Upper lobe of left lung (tissue), 6 donors: ENCODE data around the gene STARD10. TPM values are rescaled to one million over a fixed set of nuclear protein-coding genes. Genes with fewer than 3 reads are reported as not detected.

ENCODE experiments used
- ATAC-seq, 2 donors: fragments of 200-7000 bp; cut with Tn5 transposase; one replicate each; pipeline ENCODE4 v1.9.1; 2022; ENCODE audit warnings: mild to moderate bottlenecking in 2 of 2, moderate library complexity in 2 of 2; ENCODE audit not compliant: low FRiP score in 2 of 2
- DNase-seq, 2 donors: peaks; one replicate each; pipeline ENCODE4 v3.0.0-alpha.2; 2019 to 2020
- H3K27ac ChIP-seq, 4 donors: fragments of 200-600 bp; sonication (generic); one replicate each; pipeline ENCODE4 v1.5.1; 2016 to 2019
- H3K27me3 ChIP-seq, 4 donors: fragments of 200-600 bp; sonication (generic); one replicate each; pipeline ENCODE4 v1.5.1; 2017 to 2019
- H3K36me3 ChIP-seq, 4 donors: fragments of 200-600 bp; sonication (generic); one replicate each; pipeline ENCODE4 v1.5.1; 2016 to 2019
- H3K4me1 ChIP-seq, 4 donors: fragments of 200-600 bp; sonication (generic); one replicate each; pipeline ENCODE4 v1.5.1; 2018 to 2019
- H3K4me3 ChIP-seq, 4 donors: fragments of 200-600 bp; sonication (generic); one replicate each; pipeline ENCODE4 v1.5.1; 2017 to 2019; ENCODE audit warnings: mild to moderate bottlenecking in 2 of 4, moderate library complexity in 1 of 4
- H3K9me3 ChIP-seq, 4 donors: fragments of 200-600 bp; sonication (generic); one replicate each; pipeline ENCODE4 v1.5.1; 2018 to 2019
- CTCF ChIP-seq, 6 experiments: fragments of 450-650 bp in 4 of 6; fragments of 200-600 bp in 2 of 6; sonication (generic) in 2 of 6; IDR thresholded peaks; one replicate each; pipeline ENCODE4 v1.5.1; 2016 to 2019; ENCODE audit warnings: antibody characterized with exemption in 6 of 6
- EP300 ChIP-seq, 4 donors: sonication (generic); formaldehyde crosslinking; IDR thresholded peaks; one replicate each; pipeline ENCODE4 v1.5.1; 2017; ENCODE audit warnings: antibody characterized with exemption in 4 of 4, control low read depth in 2 of 4
- POLR2A ChIP-seq, 4 donors: fragments of 450-650 bp; IDR thresholded peaks; one replicate each; pipeline ENCODE4 v1.5.1; 2016 to 2017; ENCODE audit warnings: antibody characterized with exemption in 4 of 4, mild to moderate bottlenecking in 2 of 4
- POLR2AphosphoS5 ChIP-seq, 2 donors: sonication (generic); formaldehyde crosslinking; IDR thresholded peaks; one replicate each; pipeline ENCODE4 v1.5.1; 2017; ENCODE audit warnings: antibody characterized with exemption in 2 of 2
- WGBS, 2 donors: methylation state at CpG; one replicate each; pipeline ENCODE4 v1.1.5; 2017 to 2018; 5-methylcytosine and 5-hydroxymethylcytosine counted together
- total RNA-seq, 6 donors: library from RNA; depleted of rRNA in 4 of 6; stranded (reverse); fragments of >200 nt in 4 of 6; gene quantifications; one replicate each; pipeline versions ENCODE4 v1.1.0 to v1.2.1, GENCODE V29; 2016 to 2021
- donor health status: DM: no; HTN: no; CAD: no; lungs with moderate emphysema.
- donor health status: DM: no; HTN: yes; CAD: no; lungs with severe emphysema.

Gene STARD10
- total RNA-seq, 6 donors from 2014 or later = 93.2 to 227 (median 151) TPM

- no peaks in the 10 kb centered on the region for H3K9me3 ChIP-seq
- TF ChIP-seq CTCF (IDR thresholded peaks at IDR 0.05) (no peak), EP300 (IDR thresholded peaks at IDR 0.05) (no peak), POLR2A (IDR thresholded peaks at IDR 0.05) (no peak), POLR2AphosphoS5 (IDR thresholded peaks at IDR 0.05) (no peak)
- ATAC-seq (no peak), DNase-seq (no peak)
- WGBS, 2 donors = 72 to 79% methylated on average over 4 of the region's 4 CpGs
- H3K36me3 ChIP-seq = no peaks in the 10 kb centered on the region
- peaks cover 0 to 15% (median 2%) of the 10 kb centered on the region in 4 donors for H3K4me1 ChIP-seq
- no peak overlapping the region for H3K27ac ChIP-seq
- H3K27me3 ChIP-seq = no peaks in the 10 kb centered on the region
- H3K4me3 ChIP-seq = no peak overlapping the region
These were observed 24.2 kb downstream of the STARD10 start for GRCh38 chr11:72769680-72770079.

DNA sequence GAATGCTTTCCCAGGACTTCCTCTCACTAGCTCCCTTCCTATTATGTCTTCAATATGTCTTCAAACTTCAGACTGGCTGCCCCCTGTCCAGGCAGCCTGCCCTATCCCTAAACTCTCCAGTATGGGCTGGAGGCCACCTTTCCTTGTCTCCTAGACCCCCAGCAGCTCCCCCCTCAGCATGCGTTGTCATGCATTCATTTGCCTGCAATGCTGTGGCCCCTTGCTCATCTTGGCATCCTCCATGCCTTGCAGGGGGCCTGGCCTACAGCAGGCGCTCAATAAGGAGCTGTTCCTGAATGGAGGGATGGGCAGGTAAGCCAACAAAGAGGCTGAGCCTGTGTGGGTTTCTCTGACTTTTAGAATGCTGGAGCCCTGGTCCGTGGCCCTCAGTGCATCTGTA, 25.3 kb downstream of the STARD10 start:
- Histone ChIP-seq H3K4me3 (no peak overlapping the region), H3K27me3 (no peaks in the 10 kb centered on the region), H3K9me3 (no peaks in the 10 kb centered on the region), H3K27ac (no peak overlapping the region), H3K4me1 (peaks cover 0 to 12% (median 5%) of the 10 kb centered on the region in 4 donors), H3K36me3 (no peaks in the 10 kb centered on the region)
- DNase-seq (no peak), ATAC-seq (no peak)
- TF ChIP-seq EP300 (IDR thresholded peaks at IDR 0.05) (no peak), CTCF (IDR thresholded peaks at IDR 0.05) (no peak), POLR2A (IDR thresholded peaks at IDR 0.05) (no peak), POLR2AphosphoS5 (IDR thresholded peaks at IDR 0.05) (no peak)
- 90 to 94% methylated on average over 3 of the region's 3 CpGs for WGBS, 2 donors

DNA sequence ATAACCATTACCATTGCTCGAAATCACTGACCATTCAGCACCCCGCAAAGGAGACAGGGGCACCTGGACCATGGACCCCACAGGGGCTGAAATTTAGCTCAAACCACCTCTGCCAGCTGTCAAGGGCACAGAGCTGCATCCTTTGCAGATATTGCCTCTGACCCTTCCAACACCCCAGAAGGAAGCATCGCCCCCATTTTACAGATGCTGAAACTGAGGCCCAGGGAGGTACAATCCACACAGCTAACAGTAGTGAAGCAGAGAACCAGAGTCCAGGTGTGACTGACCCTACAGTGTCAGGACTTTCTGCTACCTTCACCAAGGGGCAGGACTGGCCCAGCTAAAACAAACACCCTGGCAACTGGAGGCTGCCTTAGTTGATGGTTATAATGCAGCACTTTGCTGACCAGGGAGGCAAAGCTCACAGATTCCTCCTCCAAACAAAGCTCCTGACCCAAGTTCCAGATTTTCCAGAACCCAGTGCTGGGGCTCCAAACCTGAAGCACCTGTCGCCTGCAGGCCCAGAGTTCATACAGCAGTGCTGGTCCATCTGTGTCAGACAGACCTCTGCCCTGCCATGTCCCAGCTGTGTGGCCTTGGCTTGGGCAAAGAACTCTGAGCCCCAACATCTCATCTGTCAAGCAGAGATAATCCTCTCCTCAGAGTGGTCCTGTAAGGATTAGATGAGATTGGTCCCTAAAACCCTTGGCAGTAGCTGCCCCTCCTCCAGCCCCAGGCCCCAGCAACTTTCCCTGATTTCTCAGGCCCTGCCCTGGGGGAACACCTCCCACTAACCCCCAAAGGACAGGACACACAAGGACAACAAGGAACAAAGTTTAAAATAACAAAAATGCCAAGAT, 26.4 kb downstream of the STARD10 start:
- no peaks in the 10 kb centered on the region for H3K36me3 ChIP-seq
- no peak overlapping the region for H3K4me3 ChIP-seq
- no peaks in the 10 kb centered on the region for H3K9me3 ChIP-seq
- H3K27ac ChIP-seq = no peak overlapping the region
- H3K27me3 ChIP-seq = no peaks in the 10 kb centered on the region
- 95% methylated on average over 4 of the region's 4 CpGs; no CpG with 5 or more reads in 1 of the 2 donors for WGBS, 2 donors
- TF ChIP-seq POLR2A (IDR thresholded peaks at IDR 0.05) = no peak
- TF ChIP-seq EP300 (IDR thresholded peaks at IDR 0.05) = no peak
- TF ChIP-seq POLR2AphosphoS5 (IDR thresholded peaks at IDR 0.05) = no peak
- no peak for TF ChIP-seq CTCF (IDR thresholded peaks at IDR 0.05)
- H3K4me1 ChIP-seq = peaks cover 0 to 12% (median 6%) of the 10 kb centered on the region in 4 donors
- ATAC-seq (no peak), DNase-seq (no peak)

DNA sequence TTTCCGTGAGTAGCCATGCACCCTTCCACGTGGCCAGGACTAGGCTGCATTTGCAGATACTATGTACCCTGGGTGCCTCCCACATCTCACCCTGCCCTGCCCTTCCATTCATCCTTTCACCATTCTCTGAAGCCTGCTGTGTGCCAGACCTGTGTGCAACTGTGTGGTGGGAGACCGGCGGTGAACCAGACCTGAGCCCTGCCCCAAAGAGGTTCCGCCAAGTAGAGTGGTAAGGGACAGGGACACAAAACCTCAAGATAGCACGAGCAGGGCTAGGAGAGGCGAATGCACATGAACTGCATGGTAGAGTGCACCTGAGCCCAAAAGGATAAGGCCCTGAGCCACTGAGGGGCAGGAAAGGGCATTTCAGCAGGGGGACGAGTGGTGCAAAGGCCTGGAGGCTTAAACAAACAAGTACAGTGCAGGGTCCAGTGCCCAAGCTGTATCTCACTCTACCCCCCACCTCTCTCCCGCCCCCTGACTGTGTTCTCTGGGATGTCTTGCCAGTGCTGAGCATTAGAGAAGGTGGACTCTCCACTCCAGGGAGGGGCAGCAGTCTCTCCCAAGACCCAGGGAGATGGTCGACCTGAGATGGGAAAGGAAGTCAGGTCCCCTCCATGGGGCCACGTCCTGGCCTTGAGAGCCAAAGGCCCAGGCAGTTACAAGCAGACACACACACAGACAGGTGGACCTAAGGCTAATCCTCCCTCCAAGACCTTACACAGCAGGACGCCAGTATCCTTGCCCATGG, 27.5 kb downstream of the STARD10 start:
- no peak overlapping the region for H3K4me3 ChIP-seq
- peak overlapping the region in 1 of 4 donors; percentile 8 for H3K27ac ChIP-seq
- no peaks in the 10 kb centered on the region for H3K9me3 ChIP-seq
- TF ChIP-seq EP300 (IDR thresholded peaks at IDR 0.05) (no peak), POLR2AphosphoS5 (IDR thresholded peaks at IDR 0.05) (no peak), POLR2A (IDR thresholded peaks at IDR 0.05) (no peak), CTCF (IDR thresholded peaks at IDR 0.05) (no peak)
- 82 to 83% methylated on average over 11 to 12 of the region's 12 CpGs for WGBS, 2 donors
- H3K4me1 ChIP-seq = peaks cover 0 to 12% (median 7%) of the 10 kb centered on the region in 4 donors
- no peak for DNase-seq
- no peaks in the 10 kb centered on the region for H3K36me3 ChIP-seq
- H3K27me3 ChIP-seq = no peaks in the 10 kb centered on the region
- no peak for ATAC-seq
